ENCODE measurements around the gene ZNF324. TPM values are rescaled to one million over a fixed set of nuclear protein-coding genes. Genes with fewer than 3 reads are reported as not detected.
A peak's percentile ranks its signal among the peaks of the same experiment; 100 is the strongest.

Gene ZNF324
- total and polyA plus RNA-seq, 9 of the 15 experiments (the other 6 are each of a cell fraction or from before 2014, with no cell fraction given) = 0.92 to 16.4 (median 5.3) TPM

DNA sequence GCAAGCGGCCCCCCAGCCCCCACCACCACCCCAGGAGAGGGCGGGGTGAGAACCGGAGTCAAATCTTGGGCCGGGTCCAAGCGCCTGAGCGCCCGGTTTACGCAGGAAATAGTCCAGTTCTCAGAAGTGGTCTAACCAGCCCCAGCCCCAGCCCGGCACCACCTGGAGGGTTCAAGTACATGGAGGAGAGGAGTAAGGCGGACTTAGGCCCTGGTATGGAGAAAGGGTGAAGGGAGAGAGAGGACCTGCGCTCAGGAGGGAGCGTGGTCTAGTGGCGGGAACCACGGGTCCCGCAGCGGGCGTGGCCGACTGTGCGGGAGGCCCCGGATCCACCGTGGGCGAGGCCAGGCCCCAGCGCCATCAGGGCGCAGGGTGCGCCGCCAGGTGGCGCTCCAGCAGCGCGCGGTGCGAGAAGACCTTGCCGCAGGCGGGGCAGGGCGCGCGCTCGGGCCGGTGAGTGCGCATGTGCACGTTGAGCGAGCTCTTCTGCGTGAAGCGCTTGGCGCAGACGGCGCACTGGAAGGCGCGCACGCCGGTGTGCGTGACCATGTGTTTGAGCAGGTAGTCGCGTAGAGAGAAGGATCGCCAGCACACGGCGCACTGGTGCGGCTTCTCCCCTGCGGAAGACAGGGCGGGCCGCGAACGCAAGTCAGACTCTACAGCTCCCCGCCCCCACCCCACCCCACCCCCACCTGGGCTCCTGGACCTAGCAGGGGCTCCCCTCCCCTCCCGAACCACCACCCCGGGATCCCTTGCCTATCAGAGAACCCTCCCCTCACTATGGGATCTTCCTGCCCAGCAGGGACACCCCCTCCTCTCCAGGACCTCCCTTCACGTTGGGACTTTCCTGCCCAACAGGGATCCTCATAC is 47.0 kb downstream of the ZNF324 start (continued):
- no peak for TF ChIP-seq MYBL2 (IDR thresholded peaks at IDR 0.05; ENCODE audit: low read depth)
- no peak for TF ChIP-seq MYBL2 (CRISPR knock-in tag; IDR thresholded peaks at IDR 0.05; ENCODE audit: borderline replicate concordance)
- TF ChIP-seq, protein P1, sequence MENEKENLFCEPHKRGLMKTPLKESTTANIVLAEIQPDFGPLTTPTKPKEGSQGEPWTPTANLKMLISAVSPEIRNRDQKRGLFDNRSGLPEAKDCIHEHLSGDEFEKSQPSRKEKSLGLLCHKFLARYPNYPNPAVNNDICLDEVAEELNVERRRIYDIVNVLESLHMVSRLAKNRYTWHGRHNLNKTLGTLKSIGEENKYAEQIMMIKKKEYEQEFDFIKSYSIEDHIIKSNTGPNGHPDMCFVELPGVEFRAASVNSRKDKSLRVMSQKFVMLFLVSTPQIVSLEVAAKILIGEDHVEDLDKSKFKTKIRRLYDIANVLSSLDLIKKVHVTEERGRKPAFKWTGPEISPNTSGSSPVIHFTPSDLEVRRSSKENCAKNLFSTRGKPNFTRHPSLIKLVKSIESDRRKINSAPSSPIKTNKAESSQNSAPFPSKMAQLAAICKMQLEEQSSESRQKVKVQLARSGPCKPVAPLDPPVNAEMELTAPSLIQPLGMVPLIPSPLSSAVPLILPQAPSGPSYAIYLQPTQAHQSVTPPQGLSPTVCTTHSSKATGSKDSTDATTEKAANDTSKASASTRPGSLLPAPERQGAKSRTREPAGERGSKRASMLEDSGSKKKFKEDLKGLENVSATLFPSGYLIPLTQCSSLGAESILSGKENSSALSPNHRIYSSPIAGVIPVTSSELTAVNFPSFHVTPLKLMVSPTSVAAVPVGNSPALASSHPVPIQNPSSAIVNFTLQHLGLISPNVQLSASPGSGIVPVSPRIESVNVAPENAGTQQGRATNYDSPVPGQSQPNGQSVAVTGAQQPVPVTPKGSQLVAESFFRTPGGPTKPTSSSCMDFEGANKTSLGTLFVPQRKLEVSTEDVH (IDR thresholded peaks at IDR 0.05; ENCODE audit: low read depth, partially characterized antibody) = peak; percentile 78
- peak; percentile 90; the same call in 1 of the 2 replicates for TF ChIP-seq MTA3 (IDR thresholded peaks at IDR 0.05; ENCODE audit: borderline replicate concordance)
- TF ChIP-seq, protein P2, sequence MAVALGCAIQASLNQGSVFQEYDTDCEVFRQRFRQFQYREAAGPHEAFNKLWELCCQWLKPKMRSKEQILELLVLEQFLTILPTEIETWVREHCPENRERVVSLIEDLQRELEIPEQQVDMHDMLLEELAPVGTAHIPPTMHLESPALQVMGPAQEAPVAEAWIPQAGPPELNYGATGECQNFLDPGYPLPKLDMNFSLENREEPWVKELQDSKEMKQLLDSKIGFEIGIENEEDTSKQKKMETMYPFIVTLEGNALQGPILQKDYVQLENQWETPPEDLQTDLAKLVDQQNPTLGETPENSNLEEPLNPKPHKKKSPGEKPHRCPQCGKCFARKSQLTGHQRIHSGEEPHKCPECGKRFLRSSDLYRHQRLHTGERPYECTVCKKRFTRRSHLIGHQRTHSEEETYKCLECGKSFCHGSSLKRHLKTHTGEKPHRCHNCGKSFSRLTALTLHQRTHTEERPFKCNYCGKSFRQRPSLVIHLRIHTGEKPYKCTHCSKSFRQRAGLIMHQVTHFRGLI (CRISPR knock-in tag; IDR thresholded peaks at IDR 0.05) = no peak
- TF ChIP-seq NFIC (IDR thresholded peaks at IDR 0.05) = peak; percentile 81
- peak; percentile 33; the same call in 1 of the 2 replicates for TF ChIP-seq CBX1 (IDR thresholded peaks at IDR 0.05; ENCODE audit: low read depth)
- peak; percentile 36; the same call in 1 of the 2 replicates for TF ChIP-seq POLR2H (tag; IDR thresholded peaks at IDR 0.05; ENCODE audit: low read depth)
- TF ChIP-seq RAD21 (CRISPR knock-in tag; conservative IDR thresholded peaks at IDR 0.05 in 1 of 2, IDR thresholded peaks at IDR 0.05 in 1 of 2) = peak; percentile 77 to 80
- TF ChIP-seq ZNF79 (CRISPR knock-in tag; IDR thresholded peaks at IDR 0.05; ENCODE audit: low read depth) = no peak
- TF ChIP-seq JUND (IDR thresholded peaks at IDR 0.05; ENCODE audit: borderline replicate concordance, low read depth, low read length) = 0 out of 2 replicates have a peak, but pooled peaks have one; percentile 43
- peak; percentile 55; the same call in 1 of the 3 replicates for TF ChIP-seq JUND (tag; IDR thresholded peaks at IDR 0.05; ENCODE audit: borderline replicate concordance, low read depth, low read length)
- TF ChIP-seq FIP1L1 (IDR thresholded peaks at IDR 0.05; ENCODE audit: low read depth, low read length, poor library complexity, severe bottlenecking) = peak; percentile 91
- peak; percentile 69 for TF ChIP-seq SUPT5H (IDR thresholded peaks at IDR 0.05)
- no peak for TF ChIP-seq TAF9B (IDR thresholded peaks at IDR 0.05; ENCODE audit: partially characterized antibody)
- peak; percentile 52; the same call in 1 of the 2 replicates for TF ChIP-seq BHLHE40 (IDR thresholded peaks at IDR 0.05; ENCODE audit: low read length)
- peak; percentile 91 to 92 for TF ChIP-seq MAZ (CRISPR knock-in tag; conservative IDR thresholded peaks at IDR 0.05 in 1 of 2, IDR thresholded peaks at IDR 0.05 in 1 of 2)
- TF ChIP-seq POLR2A (conservative IDR thresholded peaks at IDR 0.05) = peak; percentile 69
- peak; percentile 65; the same call in 1 of the 2 replicates for TF ChIP-seq ERF (CRISPR knock-in tag; IDR thresholded peaks at IDR 0.05)
- TF ChIP-seq HNRNPL (IDR thresholded peaks at IDR 0.05; ENCODE audit: low read depth, low read length) = peak; percentile 73; the same call in 1 of the 2 replicates
- TF ChIP-seq CTCFL (IDR thresholded peaks at IDR 0.05; ENCODE audit: borderline replicate concordance, insufficient read depth, low read depth, low read length, poor library complexity, severe bottlenecking) = peak; percentile 93

Data from K562 (cell line).